WTC11 (cell line): Measurements from ENCODE around the gene TIMP2. TPM values are rescaled to one million over a fixed set of nuclear protein-coding genes. Genes with fewer than 3 reads are reported as not detected.

Experiments used
- ATAC-seq: fragments of 200-7000 bp; cut with Tn5 transposase; 2 replicates; pipeline ENCODE4 v1.10.0; 2021; ENCODE audit warnings: mild to moderate bottlenecking, moderate library complexity
- CTCF ChIA-PET: fragments of 300-600 bp; sonication (Branson Sonifier 250); formaldehyde crosslinking; loops from one replicate; lab custom pipeline; 2021; ENCODE audit warnings: antibody characterized with exemption; lab: Charles Lee
- POLR2A ChIA-PET: fragments of 350-600 bp; sonication (Branson Sonifier 250); formaldehyde crosslinking; loops from one replicate; lab custom pipeline; 2021; ENCODE audit warnings: antibody characterized with exemption; lab: Charles Lee
- DNase-seq: peaks from one replicate; pipeline ENCODE4 v3.0.0; 2021; ENCODE audit warnings: low spot score
- H3K27ac Mint-ChIP-seq: 2 replicates; pipeline ENCODE4 v1.8.0; 2021; ENCODE audit warnings: mixed read lengths
- H3K27me3 Mint-ChIP-seq: 2 replicates; pipeline ENCODE4 v1.8.0; 2021; ENCODE audit warnings: low read depth, mild to moderate bottlenecking, moderate library complexity, mixed read lengths
- H3K36me3 Mint-ChIP-seq: 2 replicates; pipeline ENCODE4 v1.8.0; 2021; ENCODE audit warnings: mixed read lengths
- H3K4me1 Mint-ChIP-seq: 2 replicates; pipeline ENCODE4 v1.8.0; 2022; ENCODE audit warnings: mixed read lengths
- H3K4me3 Mint-ChIP-seq: 2 replicates; pipeline ENCODE4 v1.8.0; 2021; ENCODE audit warnings: mild to moderate bottlenecking, moderate library complexity, mixed read lengths
- H3K9me3 Mint-ChIP-seq: 2 replicates; pipeline ENCODE4 v1.8.0; 2021; ENCODE audit warnings: mixed read lengths
- AFF4 ChIP-seq: sonication (generic); formaldehyde crosslinking; IDR thresholded peaks from 2 replicates; pipeline ENCODE4 v1.8.1; 2023; ENCODE audit warnings: mild to moderate bottlenecking, missing genetic modification reagents, borderline replicate concordance
- ARID4B ChIP-seq: sonication (generic); formaldehyde crosslinking; IDR thresholded peaks from 2 replicates; pipeline ENCODE4 v1.8.0; 2023; ENCODE audit warnings: missing genetic modification reagents, mild to moderate bottlenecking, borderline replicate concordance
- ATF3 ChIP-seq: sonication (generic); formaldehyde crosslinking; conservative IDR thresholded peaks from 2 replicates; pipeline ENCODE4 v1.8.1; 2022; ENCODE audit warnings: mild to moderate bottlenecking, missing genetic modification reagents
- CREM ChIP-seq: sonication (generic); formaldehyde crosslinking; IDR thresholded peaks from 2 replicates; pipeline ENCODE4 v1.8.1; 2022; ENCODE audit warnings: mild to moderate bottlenecking, missing genetic modification reagents, moderate library complexity
- CTCF ChIP-seq: fragments of 200-600 bp; IDR thresholded peaks from 2 replicates; pipeline ENCODE4 v1.8.0; 2022; ENCODE audit warnings: antibody characterized with exemption
- E2F4 ChIP-seq: sonication (generic); formaldehyde crosslinking; IDR thresholded peaks from 2 replicates; pipeline ENCODE4 v1.8.1; 2022; ENCODE audit warnings: low read depth, mild to moderate bottlenecking, moderate library complexity, missing genetic modification reagents, borderline replicate concordance
- FOXK1 ChIP-seq: sonication (generic); formaldehyde crosslinking; IDR thresholded peaks from 2 replicates; pipeline ENCODE4 v1.8.0; 2022; ENCODE audit warnings: mild to moderate bottlenecking, moderate library complexity, missing genetic modification reagents
- FOXP4 ChIP-seq: sonication (generic); formaldehyde crosslinking; IDR thresholded peaks from 2 replicates; pipeline ENCODE4 v1.8.0; 2022; ENCODE audit warnings: mild to moderate bottlenecking, missing genetic modification reagents
- GTF2I ChIP-seq: fragments of 250-450 bp; sonication (Bioruptor Pico); conservative IDR thresholded peaks from 2 replicates; pipeline ENCODE4 v1.4.0; 2021; ENCODE audit warnings: mild to moderate bottlenecking
- IRF2 ChIP-seq: sonication (generic); formaldehyde crosslinking; IDR thresholded peaks from 2 replicates; pipeline ENCODE4 v1.8.0; 2022; ENCODE audit warnings: low read depth, missing genetic modification reagents, borderline replicate concordance
- NR2C2 ChIP-seq: sonication (generic); formaldehyde crosslinking; IDR thresholded peaks from 2 replicates; pipeline ENCODE4 v1.8.0; 2022; ENCODE audit warnings: mild to moderate bottlenecking, missing genetic modification reagents
- SMAD3 ChIP-seq: sonication (generic); formaldehyde crosslinking; IDR thresholded peaks from 2 replicates; pipeline ENCODE4 v1.8.0; 2022; ENCODE audit warnings: missing genetic modification reagents, mild to moderate bottlenecking, borderline replicate concordance
- SOX15 ChIP-seq: fragments of 250-450 bp; sonication (Bioruptor Pico); IDR thresholded peaks from 2 replicates; pipeline ENCODE4 v1.9.0; 2021; ENCODE audit warnings: mild to moderate bottlenecking
- ZBTB43 ChIP-seq: sonication (generic); formaldehyde crosslinking; IDR thresholded peaks from 2 replicates; pipeline ENCODE4 v1.8.1; 2023; ENCODE audit warnings: mild to moderate bottlenecking, missing genetic modification reagents
- ZNF121 ChIP-seq: sonication (generic); formaldehyde crosslinking; IDR thresholded peaks from 2 replicates; pipeline ENCODE4 v1.8.0; 2023; ENCODE audit warnings: missing genetic modification reagents
- ZNF138 ChIP-seq: sonication (generic); formaldehyde crosslinking; conservative IDR thresholded peaks from 2 replicates; pipeline ENCODE4 v1.8.1; 2022; ENCODE audit warnings: mild to moderate bottlenecking, moderate library complexity, missing genetic modification reagents
- ZNF232 ChIP-seq: sonication (generic); formaldehyde crosslinking; IDR thresholded peaks from 2 replicates; pipeline ENCODE4 v1.8.0; 2022; ENCODE audit warnings: mild to moderate bottlenecking, missing genetic modification reagents
- ZNF416 ChIP-seq: fragments of 250-450 bp; sonication (Bioruptor Pico); IDR thresholded peaks from 2 replicates; pipeline ENCODE4 v1.9.0; 2021; ENCODE audit warnings: mild to moderate bottlenecking, inconsistent platforms
- total RNA-seq: library from RNA; stranded (reverse); gene quantifications from 3 replicates; pipeline ENCODE4 v1.2.3, GENCODE V29; 2021

TIMP2 gene
- total RNA-seq, 1 experiment from 2014 or later = 37.1 TPM

GRCh38 chr17:78940258-78940657, 15.1 kb upstream of the TIMP2 start:
- no peaks in the 10 kb centered on the region for H3K9me3 Mint-ChIP-seq
- H3K27ac Mint-ChIP-seq = no peak overlapping the region
- no peaks in the 10 kb centered on the region for H3K27me3 Mint-ChIP-seq
- ChIA-PET POLR2A (no interaction called here), CTCF (interaction anchor here (0.9 to 1.3 kb wide), 5 partner anchors 31 to 461 kb away, joined by 3 to 6 read pairs (median 3); no protein-coding TSS in a partner anchor)
- no peak for TF ChIP-seq AFF4 (CRISPR knock-in tag)
- no peak for TF ChIP-seq NR2C2 (CRISPR knock-in tag)
- no peak for TF ChIP-seq CTCF
- TF ChIP-seq E2F4 = no peak
- no peak for TF ChIP-seq GTF2I
- no peak for TF ChIP-seq ZBTB43
- no peak for DNase-seq
- H3K36me3 Mint-ChIP-seq = no peaks in the 10 kb centered on the region
- H3K4me1 Mint-ChIP-seq = no peaks in the 10 kb centered on the region
- ATAC-seq = no peak
- no peak overlapping the region for H3K4me3 Mint-ChIP-seq

GRCh38 chr17:78939615-78940014, 14.4 kb upstream of the TIMP2 start:
- ATAC-seq (no peak), DNase-seq (no peak)
- no peak for TF ChIP-seq ATF3
- no peak for TF ChIP-seq IRF2 (CRISPR knock-in tag)
- no peak for TF ChIP-seq SOX15 (CRISPR knock-in tag)
- no peak for TF ChIP-seq CREM
- no peaks in the 10 kb centered on the region for H3K36me3 Mint-ChIP-seq
- ChIA-PET CTCF (no interaction called here), POLR2A (no interaction called here)
- no peaks in the 10 kb centered on the region for H3K9me3 Mint-ChIP-seq
- no peak overlapping the region for H3K27ac Mint-ChIP-seq
- no peak overlapping the region for H3K4me3 Mint-ChIP-seq
- no peaks in the 10 kb centered on the region; the same call in 1 of the 2 replicates for H3K4me1 Mint-ChIP-seq
- H3K27me3 Mint-ChIP-seq = no peaks in the 10 kb centered on the region

GRCh38 chr17:78937561-78937960, 12.4 kb upstream of the TIMP2 start:
- no peak for DNase-seq
- H3K4me3 Mint-ChIP-seq = no peak overlapping the region
- no peaks in the 10 kb centered on the region for H3K27me3 Mint-ChIP-seq
- POLR2A ChIA-PET = interaction anchor here (0.9 kb wide), 1 partner anchor 21 kb away, joined by 3 read pairs; no protein-coding TSS in a partner anchor
- ATAC-seq = no peak
- H3K4me1 Mint-ChIP-seq = peaks cover 4% of the 10 kb centered on the region
- H3K36me3 Mint-ChIP-seq = no peaks in the 10 kb centered on the region
- CTCF ChIA-PET = interaction anchor here (1.6 kb wide), 2 partner anchors 34 to 72 kb away, joined by 6 to 8 read pairs; no protein-coding TSS in a partner anchor
- no peak overlapping the region; the same call in 1 of the 2 replicates for H3K27ac Mint-ChIP-seq
- H3K9me3 Mint-ChIP-seq = no peaks in the 10 kb centered on the region
- no peak for TF ChIP-seq FOXK1 (CRISPR knock-in tag)
- no peak for TF ChIP-seq FOXP4
- no peak for TF ChIP-seq ZNF138 (CRISPR knock-in tag)
- no peak for TF ChIP-seq ZNF416
- no peak for TF ChIP-seq ZNF121 (CRISPR knock-in tag)
- no peak for TF ChIP-seq ARID4B (CRISPR knock-in tag)
- no peak for TF ChIP-seq SMAD3
- TF ChIP-seq ZNF232 (CRISPR knock-in tag) = no peak
